ENCODE measurements around the gene WFDC12.

Gene WFDC12

DNA sequence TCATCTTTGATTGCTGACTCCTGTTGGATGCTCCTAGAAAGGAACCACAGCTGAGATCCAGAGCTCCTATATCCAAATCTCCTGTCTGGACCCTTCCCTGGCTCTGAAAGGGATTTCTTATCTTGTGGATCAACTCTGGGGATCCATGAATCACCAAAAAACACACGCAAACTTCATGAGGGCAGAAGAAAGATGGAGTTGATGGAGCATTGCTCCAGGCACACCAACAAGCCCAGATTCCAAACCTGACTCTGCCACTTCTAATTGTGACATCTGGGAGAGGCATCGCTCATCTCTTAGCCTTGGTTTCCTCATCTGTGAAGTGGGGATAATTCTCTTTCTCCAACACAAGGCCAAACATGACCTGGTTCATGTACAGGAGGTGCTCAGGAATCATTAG is 30.1 kb downstream of the WFDC12 start:
- TF ChIP-seq, protein P1, sequence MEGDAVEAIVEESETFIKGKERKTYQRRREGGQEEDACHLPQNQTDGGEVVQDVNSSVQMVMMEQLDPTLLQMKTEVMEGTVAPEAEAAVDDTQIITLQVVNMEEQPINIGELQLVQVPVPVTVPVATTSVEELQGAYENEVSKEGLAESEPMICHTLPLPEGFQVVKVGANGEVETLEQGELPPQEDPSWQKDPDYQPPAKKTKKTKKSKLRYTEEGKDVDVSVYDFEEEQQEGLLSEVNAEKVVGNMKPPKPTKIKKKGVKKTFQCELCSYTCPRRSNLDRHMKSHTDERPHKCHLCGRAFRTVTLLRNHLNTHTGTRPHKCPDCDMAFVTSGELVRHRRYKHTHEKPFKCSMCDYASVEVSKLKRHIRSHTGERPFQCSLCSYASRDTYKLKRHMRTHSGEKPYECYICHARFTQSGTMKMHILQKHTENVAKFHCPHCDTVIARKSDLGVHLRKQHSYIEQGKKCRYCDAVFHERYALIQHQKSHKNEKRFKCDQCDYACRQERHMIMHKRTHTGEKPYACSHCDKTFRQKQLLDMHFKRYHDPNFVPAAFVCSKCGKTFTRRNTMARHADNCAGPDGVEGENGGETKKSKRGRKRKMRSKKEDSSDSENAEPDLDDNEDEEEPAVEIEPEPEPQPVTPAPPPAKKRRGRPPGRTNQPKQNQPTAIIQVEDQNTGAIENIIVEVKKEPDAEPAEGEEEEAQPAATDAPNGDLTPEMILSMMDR (conservative IDR thresholded peaks at IDR 0.05; ENCODE audit: low read length), result no peak
- DNase-seq (ENCODE audit: low read depth), result no peak

GRCh38 chr20:45092898-45093297 is 31.4 kb downstream of the WFDC12 start:
- TF ChIP-seq, protein P1 (conservative IDR thresholded peaks at IDR 0.05; ENCODE audit: low read length), result no peak
- H3K4me3 ChIP-seq (ENCODE audit: low read length), result no peak overlapping the region
- no peak for DNase-seq (ENCODE audit: low read depth)

More for the DNA sequence above, 30.1 kb downstream of the WFDC12 start:
- H3K4me3 ChIP-seq (ENCODE audit: low read length), result no peak overlapping the region

DNA sequence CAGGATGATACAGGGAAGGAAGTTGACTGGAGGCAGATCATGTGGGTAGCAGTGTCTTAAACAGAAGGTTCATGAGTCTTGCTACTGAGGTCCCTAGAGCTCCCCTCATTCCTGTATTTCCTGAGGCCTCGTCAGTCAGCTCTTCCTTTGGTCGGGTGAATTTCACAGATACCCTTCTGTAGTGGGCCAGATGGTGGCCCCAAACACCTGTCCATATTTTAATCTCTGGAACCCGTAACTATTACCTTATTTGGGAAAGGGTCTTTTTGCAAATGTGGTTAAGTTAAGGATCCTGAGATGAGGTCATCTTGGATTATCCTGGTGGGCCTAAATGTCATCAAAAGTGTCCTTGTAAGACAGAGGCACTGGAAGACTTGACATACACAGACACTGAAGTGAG is 32.9 kb downstream of the WFDC12 start:
- TF ChIP-seq, protein P1 (conservative IDR thresholded peaks at IDR 0.05; ENCODE audit: low read length), result no peak
- no peak for DNase-seq (ENCODE audit: low read depth)
- no peak overlapping the region for H3K4me3 ChIP-seq (ENCODE audit: low read length)

GRCh38 chr20:45090481-45090880 is 33.8 kb downstream of the WFDC12 start:
- TF ChIP-seq, protein P1 (conservative IDR thresholded peaks at IDR 0.05; ENCODE audit: low read length), result no peak
- H3K4me3 ChIP-seq (ENCODE audit: low read length), result no peak overlapping the region
- peak; percentile 74 for DNase-seq (ENCODE audit: low read depth)

- peak; percentile 93 for DNase-seq (ENCODE audit: low read depth)
- TF ChIP-seq, protein P1 (conservative IDR thresholded peaks at IDR 0.05; ENCODE audit: low read length), result no peak
- no peak overlapping the region for H3K4me3 ChIP-seq (ENCODE audit: low read length)
Measured at GRCh38 chr20:45088247-45088646, 36.0 kb downstream of the WFDC12 start.

- TF ChIP-seq, protein P1 (conservative IDR thresholded peaks at IDR 0.05; ENCODE audit: low read length), result no peak
- peak; percentile 82 for DNase-seq (ENCODE audit: low read depth)
Measured at GRCh38 chr20:45087814-45088213, 36.5 kb downstream of the WFDC12 start.

GRCh38 chr20:45087097-45087790 is 37.0 kb downstream of the WFDC12 start:
- TF ChIP-seq, protein P1 (conservative IDR thresholded peaks at IDR 0.05; ENCODE audit: low read length), result no peak
- no peak for DNase-seq (ENCODE audit: low read depth)
- H3K4me3 ChIP-seq (ENCODE audit: low read length), result no peak overlapping the region

More at GRCh38 chr20:45087814-45088213, 36.5 kb downstream of the WFDC12 start:
- H3K4me3 ChIP-seq (ENCODE audit: low read length), result no peak overlapping the region

Measured in AG10803 (cell line).